Mesenteric fat pad (tissue), 1 donor: ENCODE data around the gene PEX5L. TPM values are rescaled to one million over a fixed set of nuclear protein-coding genes. Genes with fewer than 3 reads are reported as not detected.

Experiments used
- DNase-seq: peaks from one replicate; pipeline ENCODE4 v3.0.0-alpha.2; 2020; ENCODE audit warnings: low spot score
- total RNA-seq: library from RNA; stranded (reverse); fragmentation: NEBNext Ultra II Directional; extraction: Animal tissue kit (Norgen Biotek cat#: 25700); gene quantifications from one replicate; pipeline ENCODE4 v1.2.1, GENCODE V29; 2021
- donor health status: DM: yes; HTN: yes; CAD: no.

Gene PEX5L
- total RNA-seq, 1 donor from 2014 or later: not detected

DNA sequence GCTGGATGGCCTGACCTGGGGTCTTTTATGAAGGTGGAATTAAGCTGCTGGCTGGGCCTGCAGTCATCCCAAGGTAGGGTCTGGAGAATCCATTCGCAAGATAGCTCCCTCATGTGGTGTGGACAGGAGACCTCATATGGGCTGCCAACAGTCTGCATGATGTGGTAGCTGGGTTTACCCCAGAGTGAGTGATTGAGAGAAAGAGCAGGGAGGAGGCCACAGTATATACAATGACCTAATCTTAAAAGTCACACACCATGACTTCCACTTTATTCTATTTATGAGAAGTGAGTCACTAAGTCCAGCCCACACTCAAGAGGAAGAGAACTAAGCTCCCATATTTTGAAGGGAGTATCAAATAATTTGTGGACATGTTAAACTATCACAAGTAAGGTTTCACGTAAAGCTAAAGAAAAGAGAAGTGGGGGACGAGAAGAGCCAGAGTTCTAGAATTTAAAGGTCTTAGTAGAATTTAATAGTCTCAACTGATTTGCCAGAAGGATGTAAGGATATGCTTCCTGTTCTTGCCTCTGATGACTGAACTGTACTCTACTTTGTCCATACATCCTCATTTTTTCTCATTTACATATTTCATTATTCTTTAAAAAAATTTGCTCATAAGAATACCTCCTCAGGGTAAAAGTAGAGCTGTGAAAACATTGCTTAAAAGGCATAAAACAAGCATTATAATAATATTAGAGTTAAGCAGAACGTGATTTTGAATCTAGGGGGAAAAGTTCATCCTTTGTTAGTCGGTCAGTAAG lies 184.4 kb downstream of the PEX5L start:
- DNase-seq: no peak

DNA sequence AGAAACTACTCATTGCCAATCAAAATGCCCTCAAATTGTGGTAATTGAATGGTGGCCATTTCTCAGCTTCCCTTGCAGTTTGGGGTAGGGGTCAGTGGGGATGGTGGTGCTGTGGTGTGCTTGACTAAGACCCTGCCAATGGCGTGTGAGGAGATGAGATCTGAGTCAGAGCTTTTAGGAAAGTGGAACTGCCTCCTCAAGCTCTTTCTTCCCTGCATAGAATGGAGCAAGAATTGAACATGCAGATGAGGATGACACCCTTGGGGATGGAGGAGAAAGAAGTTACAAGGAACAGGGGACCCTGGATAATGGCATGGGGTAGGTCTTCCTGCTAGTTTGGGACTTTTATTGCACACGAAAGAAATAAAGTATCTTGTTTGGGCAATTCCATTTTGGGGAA lies 188.0 kb downstream of the PEX5L start:
- no peak for DNase-seq

DNA sequence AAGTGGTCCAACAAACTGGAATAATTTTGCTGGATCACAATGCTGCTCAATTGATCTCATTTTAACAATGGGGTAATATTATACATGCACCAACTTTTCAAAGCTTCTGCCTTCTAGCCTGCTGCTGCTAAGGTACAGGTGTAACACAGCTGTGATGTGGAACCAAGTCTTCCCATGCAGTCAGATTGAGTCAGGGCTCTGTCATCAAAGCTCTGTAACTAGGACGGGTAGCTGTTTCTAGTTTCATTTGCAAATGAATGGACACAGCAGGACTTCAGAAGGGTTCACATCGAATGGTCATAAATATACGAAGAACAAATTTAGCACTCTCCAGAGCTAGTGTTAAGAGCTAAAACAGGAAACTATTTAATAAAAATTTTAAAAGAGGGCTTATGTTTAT lies 194.7 kb downstream of the PEX5L start:
- DNase-seq: no peak

DNA sequence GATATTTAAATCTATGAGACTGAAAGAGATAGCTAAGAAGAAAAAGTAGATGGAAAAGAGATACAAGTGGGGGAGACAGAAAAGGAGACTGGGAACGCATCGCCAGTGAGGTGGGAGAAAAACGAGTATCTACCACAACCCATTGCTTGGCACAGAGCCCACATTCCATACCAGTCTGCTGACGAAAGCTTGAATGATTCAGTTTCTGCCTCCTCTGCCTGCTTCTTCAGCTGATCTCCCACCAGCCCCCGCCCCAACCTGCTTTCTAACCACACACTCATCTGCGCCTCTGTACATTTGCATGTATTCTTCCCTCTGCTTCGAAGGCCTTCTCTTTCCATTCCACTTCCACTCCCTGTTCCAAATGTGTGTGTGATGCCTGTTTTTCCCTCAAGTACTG lies 195.8 kb downstream of the PEX5L start:
- DNase-seq: no peak

DNA sequence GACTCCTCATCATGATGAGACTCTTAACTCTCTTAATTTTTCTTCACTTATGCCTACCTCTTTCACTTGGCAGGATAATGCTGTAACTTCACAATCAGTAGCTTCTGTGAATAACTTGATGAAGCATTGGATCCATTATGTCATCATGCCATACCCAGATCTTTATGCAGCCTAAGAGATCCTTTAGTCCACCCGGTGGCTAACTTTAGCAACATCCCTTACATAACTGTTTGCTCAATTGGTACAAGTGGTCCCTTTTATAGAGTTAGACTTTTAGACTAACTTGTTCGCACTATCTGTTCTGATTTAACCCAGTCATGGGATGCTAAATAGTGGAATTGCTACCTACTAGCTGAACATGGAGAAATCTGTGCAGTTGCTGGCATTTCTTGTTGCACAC lies 199.4 kb downstream of the PEX5L start:
- no peak for DNase-seq

DNA sequence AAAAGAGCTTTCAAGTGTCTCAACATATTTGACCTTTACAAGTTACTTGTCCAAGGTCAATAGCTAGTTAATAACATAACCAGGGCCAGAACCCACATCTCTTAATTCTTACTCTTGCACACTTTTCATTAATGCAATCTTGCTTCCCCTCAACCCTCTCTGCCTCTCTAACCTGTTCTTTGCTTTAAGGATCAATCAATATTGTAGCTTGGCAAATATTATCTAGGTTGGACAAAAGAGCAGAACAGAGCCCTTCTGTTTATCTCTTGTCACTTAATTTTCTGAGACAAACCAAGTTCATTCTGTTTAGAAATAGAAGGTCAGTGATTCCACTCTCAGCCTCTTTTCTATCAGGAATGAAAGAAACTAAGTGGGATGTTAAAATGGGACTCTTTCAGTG lies 203.4 kb downstream of the PEX5L start:
- DNase-seq: no peak

DNA sequence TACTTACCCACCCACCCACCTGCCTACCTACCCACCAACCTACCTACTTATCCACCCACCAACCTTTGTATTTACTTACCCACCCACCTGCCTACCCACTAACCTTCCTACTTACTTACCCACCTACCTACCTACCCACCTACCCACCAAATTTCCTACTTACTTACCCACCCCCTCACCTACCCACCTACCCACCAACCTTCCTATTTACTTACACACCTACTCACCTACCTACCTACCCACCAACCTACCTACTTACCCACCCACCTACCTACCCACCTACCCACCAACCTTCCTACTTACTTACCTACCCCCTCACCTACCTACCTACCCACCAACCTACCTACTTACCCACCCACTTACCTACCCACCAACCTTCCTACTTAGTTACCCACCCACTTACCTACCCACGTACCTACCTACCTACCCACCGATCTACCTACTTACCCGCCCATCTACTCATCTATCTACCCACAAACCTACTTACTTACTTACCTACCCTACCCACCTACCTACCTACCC lies 204.3 kb downstream of the PEX5L start:
- no peak for DNase-seq

DNA sequence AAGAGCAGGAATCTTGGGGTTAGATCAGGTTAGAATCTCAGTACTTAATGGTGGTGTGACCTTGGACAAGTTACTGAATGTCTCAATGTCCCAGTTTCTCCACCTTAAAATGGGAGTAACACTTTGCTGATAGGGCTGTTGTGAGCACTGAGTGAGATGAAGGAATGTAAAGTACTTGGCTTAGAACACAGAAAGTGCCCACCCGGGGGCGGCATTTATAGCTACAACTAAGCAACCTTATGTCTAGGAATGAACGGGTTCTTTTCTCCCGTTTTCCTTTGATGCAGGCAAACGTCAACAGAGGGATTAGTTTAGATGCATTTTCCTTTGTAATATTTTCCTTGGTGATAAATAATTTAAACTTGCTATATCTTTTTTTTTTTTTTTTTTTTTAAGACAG lies 207.3 kb downstream of the PEX5L start:
- no peak for DNase-seq

DNA sequence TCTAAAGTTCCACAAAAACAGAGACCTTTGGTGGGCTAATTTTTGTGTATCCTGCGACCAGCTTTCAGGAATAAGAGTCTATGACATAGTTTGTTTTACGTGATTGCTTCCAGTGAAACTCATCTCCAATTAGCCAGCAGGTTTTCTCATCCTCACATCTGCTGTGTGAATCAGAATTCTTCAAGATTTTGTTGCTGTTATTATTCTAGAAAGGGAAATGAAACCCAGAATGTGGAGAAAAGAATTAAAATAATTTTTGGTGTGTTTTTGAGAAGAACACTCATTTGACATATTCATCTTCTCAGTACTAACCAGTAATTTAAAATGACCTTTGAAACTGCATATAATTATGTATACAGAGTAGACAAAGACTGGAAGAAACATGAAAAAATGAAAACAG lies 208.0 kb downstream of the PEX5L start:
- DNase-seq: no peak

DNA sequence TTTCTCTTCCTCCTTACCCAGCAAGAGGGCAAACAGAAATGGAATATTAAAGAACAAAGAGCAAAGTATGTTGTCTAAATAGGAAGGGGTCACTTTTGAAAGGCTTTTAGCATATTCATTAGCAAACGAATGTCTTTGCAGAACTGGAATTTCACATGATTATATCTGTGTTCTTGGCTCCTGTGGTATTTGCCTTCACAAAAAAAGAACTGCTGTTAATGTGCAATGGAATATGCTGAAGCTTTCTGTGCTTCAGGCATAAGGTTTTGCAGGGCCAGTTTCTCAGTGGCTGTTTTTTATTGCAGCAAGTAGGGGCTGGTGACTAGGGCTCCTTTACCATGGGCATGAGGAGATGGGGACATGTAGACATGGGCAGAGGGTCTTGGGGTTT lies 210.5 kb downstream of the PEX5L start:
- DNase-seq: no peak

DNA sequence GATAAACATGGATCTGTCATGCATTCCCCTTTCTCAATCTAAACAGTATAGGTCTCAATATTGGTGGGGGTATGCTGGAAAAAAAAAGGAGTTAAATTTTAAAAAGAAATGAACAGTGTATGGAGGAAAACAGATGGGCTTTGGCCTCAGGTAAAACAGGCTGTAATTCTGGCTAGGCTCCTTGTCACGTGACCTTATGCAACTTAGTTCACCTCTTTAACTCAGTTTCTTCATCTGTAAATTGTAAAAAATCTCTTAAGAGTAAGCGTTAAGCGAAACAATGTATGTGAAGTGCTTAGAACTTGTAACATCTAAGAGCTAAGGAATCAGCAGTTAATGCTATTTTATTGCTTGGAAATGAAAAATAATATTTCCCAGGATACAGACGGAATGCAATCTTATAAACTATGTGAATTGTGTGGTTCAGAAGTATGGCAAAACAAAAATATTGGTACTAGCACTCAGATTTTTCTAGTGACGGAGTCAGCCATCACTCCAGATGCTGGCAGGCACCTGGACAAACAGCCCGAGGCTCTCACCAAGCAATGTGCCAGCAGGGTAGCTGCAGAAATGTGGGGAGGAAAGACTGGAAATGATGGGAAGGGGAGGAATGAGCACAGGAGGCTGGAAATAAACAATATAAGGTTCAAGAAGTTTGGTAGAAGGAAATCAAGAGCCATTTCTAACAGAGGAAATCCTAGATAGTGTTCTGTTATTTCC lies 211.1 kb downstream of the PEX5L start:
- DNase-seq: no peak

DNA sequence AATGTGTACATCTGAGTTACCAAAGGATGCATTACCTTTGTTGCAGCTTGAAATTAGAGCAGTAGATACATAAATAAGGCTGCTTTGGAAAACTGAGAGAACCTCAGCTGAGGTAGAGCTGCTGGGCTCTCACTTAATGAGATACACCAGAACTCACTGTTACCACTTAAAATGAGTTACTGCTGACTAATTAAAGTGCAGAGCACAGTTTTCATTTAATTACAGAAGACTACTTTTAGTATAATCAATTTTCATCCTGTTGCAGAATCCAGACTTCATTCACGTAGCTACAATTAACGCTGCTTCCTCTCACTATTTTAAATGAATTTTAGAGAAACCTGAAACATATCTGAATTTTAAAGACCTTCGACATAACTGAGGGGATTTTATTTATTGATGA lies 214.4 kb downstream of the PEX5L start:
- DNase-seq: no peak

DNA sequence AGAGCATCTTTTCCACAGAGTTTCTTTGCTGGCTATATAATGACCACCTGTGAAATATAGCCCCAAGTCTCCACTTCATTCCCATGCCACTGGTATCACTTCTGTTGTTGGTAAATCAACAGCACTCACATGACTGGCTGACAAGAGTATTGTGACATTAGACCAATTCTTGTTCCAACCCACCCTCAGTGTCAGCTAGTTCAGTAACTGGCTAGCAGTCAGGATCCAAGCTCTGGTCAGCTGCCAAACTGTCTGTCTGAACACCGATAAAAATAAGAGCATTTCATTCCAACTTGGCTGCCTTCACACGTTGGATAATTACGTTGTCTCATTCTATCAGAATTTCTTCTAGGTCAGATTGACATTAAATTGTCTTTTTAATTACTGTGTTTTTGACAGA lies 217.4 kb downstream of the PEX5L start:
- no peak for DNase-seq

DNA sequence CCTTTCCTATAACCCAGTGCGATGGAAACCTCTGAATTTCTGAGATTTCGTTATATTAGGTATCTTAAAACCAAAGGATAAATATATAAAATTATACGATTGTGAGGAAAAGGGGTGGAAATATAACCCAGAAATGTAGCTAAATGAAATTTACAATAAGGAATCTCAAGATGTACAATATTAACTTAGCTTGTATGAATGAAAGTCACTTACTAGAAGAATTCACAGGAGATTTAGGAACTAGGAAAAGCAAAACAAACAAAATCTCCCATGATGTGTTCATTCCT lies 224.7 kb downstream of the PEX5L start:
- no peak for DNase-seq

DNA sequence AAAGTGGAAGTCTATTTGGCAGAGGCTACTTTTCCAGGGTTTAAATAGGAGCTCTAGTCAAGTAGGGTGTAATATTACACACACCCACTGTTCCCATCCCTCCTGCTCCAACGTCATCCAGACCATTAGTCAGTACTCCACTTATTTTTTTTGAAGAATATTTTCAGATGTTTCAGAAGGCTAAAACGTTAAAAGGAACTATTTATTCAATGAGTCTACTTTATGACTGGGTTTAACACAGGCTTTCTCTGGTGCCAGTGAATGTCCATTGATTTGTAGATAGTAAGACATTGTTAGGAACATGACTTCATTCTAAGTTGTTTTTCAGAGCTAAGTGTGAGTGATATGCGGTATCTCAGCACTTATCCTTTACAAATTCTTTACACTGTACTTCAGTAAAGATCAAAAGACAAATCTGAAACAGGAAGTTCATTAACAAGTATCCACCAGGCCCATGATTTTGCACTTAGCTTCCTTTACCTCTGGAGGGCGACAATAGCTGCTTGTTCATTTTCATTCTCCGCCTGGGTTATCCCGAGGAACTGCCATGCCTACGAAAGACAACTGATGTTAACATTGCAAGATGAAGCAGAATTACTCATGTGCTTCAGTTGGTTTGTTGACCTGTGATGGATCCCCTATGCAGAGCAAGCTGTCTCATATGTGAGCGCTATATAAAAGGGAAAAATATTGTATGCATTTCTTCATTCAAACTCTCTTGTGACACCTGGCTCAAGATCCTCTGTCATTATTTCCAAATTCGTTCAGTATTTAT lies 225.2 kb downstream of the PEX5L start:
- no peak for DNase-seq

DNA sequence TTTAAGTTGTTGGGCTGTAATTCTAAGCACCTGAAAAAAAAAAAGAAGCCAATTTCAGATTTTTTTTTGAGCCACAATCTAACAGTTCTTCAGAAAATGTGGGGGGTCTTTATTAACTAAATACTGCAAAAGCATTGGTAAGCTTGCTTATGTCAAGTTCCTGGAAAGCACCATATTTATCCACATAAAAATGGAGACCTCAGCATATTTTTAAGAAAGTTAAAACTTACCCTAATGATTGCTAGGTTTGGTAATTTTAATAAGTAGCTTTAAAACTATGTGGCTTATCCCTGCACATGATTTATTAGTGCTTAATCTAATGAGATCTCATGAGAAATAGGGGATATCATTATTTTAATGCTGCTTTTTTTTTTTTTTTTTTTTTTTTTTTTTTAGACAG lies 227.1 kb downstream of the PEX5L start:
- no peak for DNase-seq

DNA sequence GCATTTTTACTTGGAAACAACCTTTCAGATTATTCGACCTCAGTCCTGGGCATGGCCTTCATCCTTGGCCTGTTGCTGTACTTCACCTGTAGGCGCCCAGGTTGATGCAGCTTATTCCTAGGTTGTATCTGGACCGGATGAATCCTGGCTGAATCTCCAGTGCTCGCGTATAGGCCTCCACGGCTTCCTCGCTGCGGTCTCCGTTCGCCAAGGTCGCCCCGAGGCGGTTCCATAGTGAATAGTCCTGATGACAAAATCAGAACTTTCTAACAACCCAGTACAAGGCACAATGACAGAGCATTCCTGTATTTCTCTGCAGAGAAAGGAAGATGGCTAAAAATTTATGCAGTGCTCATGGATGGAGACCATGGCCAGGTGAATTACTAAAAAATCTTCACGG lies 229.1 kb downstream of the PEX5L start:
- DNase-seq: no peak

DNA sequence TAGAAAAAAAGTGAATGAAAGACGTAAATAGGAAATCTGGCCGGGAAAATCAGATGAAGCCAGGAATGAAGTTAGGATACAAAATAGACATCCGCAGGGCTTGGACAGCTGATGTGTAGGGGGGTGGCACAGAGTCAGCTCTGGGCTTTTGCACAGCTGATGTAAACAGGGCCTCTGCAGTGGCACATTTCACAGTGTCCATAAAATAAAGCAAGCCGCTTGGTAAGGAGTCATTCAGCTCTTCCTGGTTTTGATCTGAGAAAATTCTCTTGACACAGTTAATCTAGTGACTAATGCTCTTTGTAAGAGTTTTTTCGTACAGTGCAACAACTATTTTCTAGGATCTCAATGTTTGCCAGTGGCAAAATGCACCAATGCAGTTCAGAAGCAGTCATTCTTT lies 230.6 kb downstream of the PEX5L start:
- no peak for DNase-seq

DNA sequence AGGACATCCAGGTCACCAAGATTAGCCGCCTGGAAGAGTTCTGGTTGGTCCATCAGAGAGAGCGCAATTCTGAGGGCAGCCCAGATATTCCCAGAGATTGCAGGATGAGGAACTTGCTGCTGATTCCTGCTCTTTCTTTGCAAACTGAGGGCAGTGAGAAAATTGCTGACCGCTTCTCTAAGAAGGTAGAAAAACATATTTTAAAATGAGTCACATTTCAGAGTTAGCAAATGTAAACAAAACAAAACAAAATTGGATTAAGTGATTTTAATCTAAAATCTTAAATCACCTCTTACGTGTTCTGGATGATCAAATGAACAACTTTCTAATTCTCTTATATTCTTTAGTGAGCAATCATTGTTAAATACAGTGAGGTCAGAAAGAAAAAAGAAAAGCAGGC lies 234.9 kb downstream of the PEX5L start:
- no peak for DNase-seq

DNA sequence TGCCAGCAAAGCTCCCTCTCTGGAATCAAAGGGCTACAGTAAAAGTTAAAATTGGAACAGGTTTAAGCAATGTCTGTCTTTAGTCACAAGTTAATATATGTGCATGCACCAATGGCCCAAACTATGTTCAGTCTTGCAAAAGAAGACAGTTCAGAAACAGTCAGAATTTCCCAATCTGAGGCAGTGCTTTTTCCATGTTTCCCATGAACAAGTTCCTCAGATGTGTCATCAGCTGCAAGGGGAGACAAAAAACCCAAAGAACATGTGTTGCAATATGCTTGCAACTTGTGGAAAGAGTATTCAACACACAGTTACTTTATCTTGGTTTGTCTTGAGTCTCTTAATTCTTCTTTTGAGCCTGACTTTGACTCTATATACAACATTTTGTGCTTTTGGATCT lies 235.5 kb downstream of the PEX5L start:
- DNase-seq: no peak

DNA sequence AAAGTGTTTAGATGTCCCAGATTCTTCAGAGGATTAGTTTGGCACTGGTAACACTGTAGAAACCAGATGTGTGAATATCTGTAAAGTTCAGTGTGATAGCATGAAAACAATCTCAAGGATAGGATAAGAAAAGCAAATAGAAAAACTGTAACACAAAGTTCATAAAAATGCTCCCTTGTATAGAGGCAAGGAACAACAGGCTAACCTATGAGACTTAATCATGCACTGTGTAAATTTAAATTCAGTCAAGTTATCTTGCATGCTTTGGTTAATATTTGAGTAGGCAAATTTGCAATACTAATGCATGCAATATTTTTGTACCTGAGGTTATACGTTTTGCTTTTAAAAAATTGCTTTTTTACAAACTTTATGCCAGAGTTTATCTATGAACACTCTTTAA lies 239.5 kb downstream of the PEX5L start:
- DNase-seq: no peak

DNA sequence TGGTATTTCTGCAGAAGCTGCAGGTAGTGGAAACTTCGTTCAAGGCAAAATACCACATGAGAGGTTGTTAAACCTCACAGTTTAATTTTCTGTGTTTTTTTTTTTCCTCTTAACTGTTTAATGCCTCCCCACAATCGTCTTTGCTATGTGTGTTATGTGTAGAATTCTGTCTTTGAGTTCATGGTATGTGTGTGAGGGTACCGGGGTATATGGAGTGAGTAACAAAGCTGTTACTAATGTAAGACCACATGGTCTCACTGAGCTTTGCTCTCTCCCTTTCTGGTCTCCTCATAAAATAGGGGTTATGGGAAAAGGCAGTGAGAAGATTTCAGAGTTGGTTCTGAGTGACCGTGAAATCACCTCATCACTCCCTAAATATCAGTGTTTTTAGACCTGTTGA lies 240.3 kb downstream of the PEX5L start:
- DNase-seq: no peak
